Suprapubic skin (tissue), 4 donors: ENCODE data around the gene HERPUD1. TPM values are rescaled to one million over a fixed set of nuclear protein-coding genes. Genes with fewer than 3 reads are reported as not detected.
A peak's percentile ranks its signal among the peaks of the same experiment; 100 is the strongest.

Experiments
- DNase-seq, 2 donors: peaks; one replicate each; pipeline ENCODE4 v3.0.0-alpha.2; 2019; ENCODE audit warnings: low spot score in 2 of 2
- H3K27ac ChIP-seq: fragments of 200-600 bp; sonication (generic); one replicate; pipeline ENCODE4 v1.5.1; 2019
- H3K27me3 ChIP-seq: fragments of 200-600 bp; sonication (generic); one replicate; pipeline ENCODE4 v1.5.1; 2019
- H3K36me3 ChIP-seq: fragments of 200-600 bp; sonication (generic); one replicate; pipeline ENCODE4 v1.5.1; 2019
- H3K4me1 ChIP-seq: fragments of 200-600 bp; sonication (generic); one replicate; pipeline ENCODE4 v1.5.1; 2019
- H3K4me3 ChIP-seq: fragments of 200-600 bp; sonication (generic); one replicate; pipeline ENCODE4 v1.5.1; 2019; ENCODE audit warnings: mild to moderate bottlenecking
- H3K9me3 ChIP-seq: fragments of 200-600 bp; sonication (generic); one replicate; pipeline ENCODE4 v1.5.1; 2019
- EP300 ChIP-seq: sonication (generic); formaldehyde crosslinking; IDR thresholded peaks from one replicate; pipeline ENCODE4 v1.6.1; 2017; ENCODE audit warnings: antibody characterized with exemption
- POLR2A ChIP-seq, 2 donors: fragments of 450-650 bp; IDR thresholded peaks; one replicate each; pipeline ENCODE4 v1.6.1; 2017; ENCODE audit warnings: antibody characterized with exemption in 2 of 2, mild to moderate bottlenecking in 2 of 2, moderate library complexity in 2 of 2
- POLR2AphosphoS5 ChIP-seq, 3 donors: sonication (generic); formaldehyde crosslinking; IDR thresholded peaks; one replicate each; pipeline ENCODE4 v1.6.1; 2017; ENCODE audit warnings: antibody characterized with exemption in 3 of 3
- WGBS: methylation state at CpG from one replicate; pipeline ENCODE4 v1.1.5; 2018; 5-methylcytosine and 5-hydroxymethylcytosine counted together
- total RNA-seq, 4 donors: library from RNA; depleted of rRNA; stranded (reverse); fragments of >200 nt; gene quantifications; one replicate each; pipeline ENCODE4 v1.1.0, GENCODE V29; 2016
- TF ChIP-seq, protein P1 (sequence below), 2 donors: fragments of 200-600 bp in 1 of 2; fragments of 450-650 bp in 1 of 2; sonication (generic) in 1 of 2; IDR thresholded peaks; one replicate each; pipeline ENCODE4 v1.5.1; 2016 to 2019; ENCODE audit warnings: antibody characterized with exemption in 2 of 2, mild to moderate bottlenecking in 1 of 2, moderate library complexity in 1 of 2

Gene HERPUD1
- total RNA-seq, 4 donors from 2014 or later: 146 to 246 (median 160) TPM

DNA sequence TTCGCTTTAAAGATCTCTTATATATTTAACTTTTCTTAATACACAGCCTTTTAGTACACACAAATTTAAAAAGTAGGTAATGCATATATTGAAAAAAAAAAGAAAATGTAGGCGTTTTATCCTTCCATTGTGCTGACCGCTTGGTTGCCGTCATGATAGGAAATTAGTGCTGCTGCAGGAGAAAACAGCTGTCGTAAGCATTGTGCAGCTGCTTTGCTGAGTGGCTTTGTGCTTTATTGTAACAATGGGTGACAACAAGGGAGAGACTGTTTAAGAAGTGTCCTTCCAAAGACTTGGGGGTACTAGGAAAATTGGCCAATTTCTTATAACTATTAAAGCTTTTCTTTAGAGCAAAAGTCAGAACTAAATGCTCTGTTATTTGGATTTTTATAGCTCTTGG lies 5.0 kb downstream of the HERPUD1 start:
- peaks cover 48% of the 10 kb centered on the region for H3K4me1 ChIP-seq
- WGBS: 87% methylated on average over 5 of the region's 5 CpGs
- TF ChIP-seq POLR2A (IDR thresholded peaks at IDR 0.05) (no peak), POLR2AphosphoS5 (IDR thresholded peaks at IDR 0.05) (no peak), EP300 (no peak)
- TF ChIP-seq, protein P1, sequence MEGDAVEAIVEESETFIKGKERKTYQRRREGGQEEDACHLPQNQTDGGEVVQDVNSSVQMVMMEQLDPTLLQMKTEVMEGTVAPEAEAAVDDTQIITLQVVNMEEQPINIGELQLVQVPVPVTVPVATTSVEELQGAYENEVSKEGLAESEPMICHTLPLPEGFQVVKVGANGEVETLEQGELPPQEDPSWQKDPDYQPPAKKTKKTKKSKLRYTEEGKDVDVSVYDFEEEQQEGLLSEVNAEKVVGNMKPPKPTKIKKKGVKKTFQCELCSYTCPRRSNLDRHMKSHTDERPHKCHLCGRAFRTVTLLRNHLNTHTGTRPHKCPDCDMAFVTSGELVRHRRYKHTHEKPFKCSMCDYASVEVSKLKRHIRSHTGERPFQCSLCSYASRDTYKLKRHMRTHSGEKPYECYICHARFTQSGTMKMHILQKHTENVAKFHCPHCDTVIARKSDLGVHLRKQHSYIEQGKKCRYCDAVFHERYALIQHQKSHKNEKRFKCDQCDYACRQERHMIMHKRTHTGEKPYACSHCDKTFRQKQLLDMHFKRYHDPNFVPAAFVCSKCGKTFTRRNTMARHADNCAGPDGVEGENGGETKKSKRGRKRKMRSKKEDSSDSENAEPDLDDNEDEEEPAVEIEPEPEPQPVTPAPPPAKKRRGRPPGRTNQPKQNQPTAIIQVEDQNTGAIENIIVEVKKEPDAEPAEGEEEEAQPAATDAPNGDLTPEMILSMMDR (IDR thresholded peaks at IDR 0.05): no peak
- H3K36me3 ChIP-seq: peaks cover 62% of the 10 kb centered on the region
- no peaks in the 10 kb centered on the region for H3K27me3 ChIP-seq
- no peak overlapping the region for H3K4me3 ChIP-seq
- H3K27ac ChIP-seq: no peak overlapping the region
- H3K9me3 ChIP-seq: no peaks in the 10 kb centered on the region
- DNase-seq: no peak

DNA sequence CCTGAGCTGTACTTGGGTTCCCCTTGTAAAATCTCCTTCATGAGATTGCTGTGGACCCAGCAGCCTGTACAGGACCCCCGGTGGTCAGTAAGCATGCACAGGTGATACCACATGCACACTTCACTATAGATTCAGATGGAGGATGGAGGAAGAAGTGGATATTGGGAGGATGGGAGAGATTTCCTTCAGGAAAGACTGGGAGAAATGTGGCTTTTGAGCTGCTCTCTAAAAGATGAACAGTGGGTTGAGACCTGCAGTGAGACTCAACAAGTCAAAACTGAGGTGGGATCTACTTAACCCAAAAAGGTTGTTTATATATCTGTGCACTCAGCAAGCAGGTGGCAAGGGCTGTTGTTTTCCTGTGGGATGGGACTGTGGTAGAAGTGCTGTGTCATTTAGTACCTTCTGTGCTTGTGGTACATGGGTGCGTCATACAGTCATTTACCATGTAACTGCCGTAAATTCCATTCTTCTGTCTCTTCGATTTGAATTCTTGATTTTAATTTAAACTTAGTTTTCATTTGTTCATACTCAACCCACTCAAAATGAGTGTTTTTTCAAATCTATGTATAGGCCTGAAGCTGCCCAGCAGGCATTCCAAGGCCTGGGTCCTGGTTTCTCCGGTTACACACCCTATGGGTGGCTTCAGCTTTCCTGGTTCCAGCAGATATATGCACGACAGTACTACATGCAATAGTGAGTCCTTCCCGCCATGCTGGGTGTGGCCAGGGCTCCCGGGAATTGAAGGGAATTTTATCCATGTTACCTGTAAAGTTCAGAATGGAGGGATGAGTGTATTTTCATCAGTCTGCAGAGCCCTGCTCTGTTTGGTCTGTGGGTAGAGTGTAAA lies 6.9 kb downstream of the HERPUD1 start:
- no peak for DNase-seq
- H3K36me3 ChIP-seq: peaks cover 82% of the 10 kb centered on the region
- 68% methylated on average over 8 of the region's 8 CpGs for WGBS
- peaks cover 55% of the 10 kb centered on the region for H3K4me1 ChIP-seq
- TF ChIP-seq POLR2A (IDR thresholded peaks at IDR 0.05): no peak
- TF ChIP-seq EP300: no peak
- TF ChIP-seq, protein P1 (IDR thresholded peaks at IDR 0.05): no peak
- TF ChIP-seq POLR2AphosphoS5 (IDR thresholded peaks at IDR 0.05): no peak
- no peaks in the 10 kb centered on the region for H3K27me3 ChIP-seq
- peak overlapping the region; percentile 23 for H3K27ac ChIP-seq
- H3K4me3 ChIP-seq: no peak overlapping the region
- H3K9me3 ChIP-seq: no peaks in the 10 kb centered on the region

- H3K27ac ChIP-seq: no peak overlapping the region
- no peak overlapping the region for H3K4me3 ChIP-seq
- whole genome bisulfite sequencing: 79% methylated on average over 4 of the region's 4 CpGs
- H3K4me1 ChIP-seq: peaks cover 51% of the 10 kb centered on the region
- H3K9me3 ChIP-seq: no peaks in the 10 kb centered on the region
- H3K36me3 ChIP-seq: peaks cover 91% of the 10 kb centered on the region
- no peaks in the 10 kb centered on the region for H3K27me3 ChIP-seq
- TF ChIP-seq, protein P1 (IDR thresholded peaks at IDR 0.05): no peak
- TF ChIP-seq POLR2A (IDR thresholded peaks at IDR 0.05) (no peak), EP300 (no peak), POLR2AphosphoS5 (IDR thresholded peaks at IDR 0.05) (no peak)
- DNase-seq: no peak
Observed at GRCh38 chr16:56939801-56940200, 7.9 kb downstream of the HERPUD1 start.

- Histone ChIP-seq H3K4me3 (no peak overlapping the region), H3K27ac (no peak overlapping the region), H3K27me3 (no peaks in the 10 kb centered on the region), H3K4me1 (peaks cover 45% of the 10 kb centered on the region), H3K36me3 (peaks cover 96% of the 10 kb centered on the region), H3K9me3 (no peaks in the 10 kb centered on the region)
- DNase-seq: no peak
- 92% methylated on average over 2 of the region's 2 CpGs for WGBS
- TF ChIP-seq, protein P1 (IDR thresholded peaks at IDR 0.05): no peak
- TF ChIP-seq EP300: no peak
- no peak for TF ChIP-seq POLR2AphosphoS5 (IDR thresholded peaks at IDR 0.05)
- TF ChIP-seq POLR2A (IDR thresholded peaks at IDR 0.05): no peak
Observed at GRCh38 chr16:56941092-56941491, 9.2 kb downstream of the HERPUD1 start.

GRCh38 chr16:56941856-56942331 lies 10.0 kb downstream of the HERPUD1 start:
- Histone ChIP-seq H3K4me1 (peaks cover 37% of the 10 kb centered on the region), H3K27ac (no peak overlapping the region), H3K36me3 (peaks cover 93% of the 10 kb centered on the region), H3K4me3 (no peak overlapping the region), H3K27me3 (no peaks in the 10 kb centered on the region), H3K9me3 (no peaks in the 10 kb centered on the region)
- 86% methylated on average over 9 of the region's 9 CpGs for WGBS
- DNase-seq: no peak
- TF ChIP-seq POLR2A (IDR thresholded peaks at IDR 0.05): no peak
